PC-9 (cell line): ENCODE measurements around the gene TMEM117. TPM values are rescaled to one million over a fixed set of nuclear protein-coding genes. Genes with fewer than 3 reads are reported as not detected.

ENCODE experiments used
- BruUV-seq: library from RNA; stranded (reverse); fragments of 400-500 nt; replicated peaks from 2 replicates; lab custom pipeline; 2021; lab: Mats Ljungman, UMichigan
- CTCF ChIA-PET: fragments of 300-600 bp; sonication (Branson Sonifier 250); formaldehyde crosslinking; loops from one replicate; lab custom pipeline; 2022; ENCODE audit warnings: antibody characterized with exemption; lab: Charles Lee
- POLR2A ChIA-PET: fragments of 300-600 bp; sonication (Branson Sonifier 250); formaldehyde crosslinking; loops from one replicate; lab custom pipeline; 2022; ENCODE audit warnings: antibody characterized with exemption; ENCODE audit not compliant: unreplicated experiment; lab: Charles Lee
- DNase-seq, 2 experiments: peaks; one replicate each; pipeline versions ENCODE4 v3.0.0 to v3.0.0-alpha.2; 2015 to 2022; ENCODE audit warnings: mixed read lengths in 1 of 2
- H2AFZ ChIP-seq: fragments of 200-600 bp; sonication (generic); 2 replicates; pipeline ENCODE4 v1.8.1; 2017; ENCODE audit warnings: antibody characterized with exemption
- H3F3A ChIP-seq: fragments of 200-600 bp; sonication (generic); 2 replicates; pipeline ENCODE4 v1.8.1; 2017; ENCODE audit warnings: antibody characterized with exemption, mild to moderate bottlenecking, low read depth; ENCODE audit not compliant: insufficient read depth
- H3K27ac ChIP-seq: fragments of 200-600 bp; sonication (generic); 2 replicates; pipeline ENCODE4 v1.6.1; 2016; ENCODE audit warnings: mixed run types
- H3K27me3 ChIP-seq: fragments of 200-600 bp; sonication (generic); 2 replicates; pipeline ENCODE4 v1.6.1; 2016; ENCODE audit warnings: low read depth, mixed run types; ENCODE audit not compliant: insufficient read depth
- H3K36me3 ChIP-seq: fragments of 200-600 bp; sonication (generic); 2 replicates; pipeline ENCODE4 v1.6.1; 2016; ENCODE audit warnings: low read depth, mixed run types
- H3K4me1 ChIP-seq: fragments of 200-600 bp; sonication (generic); replicated peaks from 2 replicates; pipeline ENCODE4 v1.6.1; 2016; ENCODE audit warnings: mixed run types; ENCODE audit not compliant: insufficient read depth
- H3K4me2 ChIP-seq: fragments of 200-600 bp; sonication (generic); 2 replicates; pipeline ENCODE4 v1.6.1; 2017; ENCODE audit warnings: mixed run types
- H3K4me3 ChIP-seq: fragments of 200-600 bp; sonication (generic); 2 replicates; pipeline ENCODE4 v1.6.1; 2016; ENCODE audit warnings: mixed run types
- H3K79me2 ChIP-seq: fragments of 200-600 bp; sonication (generic); 2 replicates; pipeline ENCODE4 v1.6.1; 2017; ENCODE audit warnings: low read depth, mixed run types
- H3K9me2 ChIP-seq: fragments of 200-600 bp; sonication (generic); 2 replicates; pipeline ENCODE4 v1.8.1; 2017; ENCODE audit warnings: mild to moderate bottlenecking; ENCODE audit not compliant: insufficient read depth
- H3K9me3 ChIP-seq: fragments of 200-600 bp; sonication (generic); 2 replicates; pipeline ENCODE4 v1.8.1; 2016; ENCODE audit warnings: low read depth; ENCODE audit not compliant: insufficient read depth
- H4K20me1 ChIP-seq: fragments of 200-600 bp; sonication (generic); 2 replicates; pipeline ENCODE4 v1.8.1; 2017; ENCODE audit not compliant: insufficient read depth
- EZH2 ChIP-seq: fragments of 200-600 bp; sonication (generic); IDR thresholded peaks from 2 replicates; pipeline ENCODE4 v1.8.0; 2017; ENCODE audit warnings: antibody characterized with exemption, low read depth
- intact Hi-C: fragments of 100-400 bp; cut with micrococcal nuclease; formaldehyde crosslinking; loops from one replicate; pipeline ENCODE4 v1.10.0; 2022; ENCODE audit not compliant: unreplicated experiment
- total RNA-seq: library from RNA; stranded (reverse); gene quantifications from 2 replicates; pipeline ENCODE4 v1.2.3, GENCODE V29; 2021
- TF ChIP-seq, protein P1 (sequence below): fragments of 200-600 bp; sonication (generic); conservative IDR thresholded peaks from 2 replicates; pipeline ENCODE4 v1.6.1; 2017; ENCODE audit warnings: mixed run types, antibody characterized with exemption, mild to moderate bottlenecking, moderate library complexity

The TMEM117 gene
- total RNA-seq, 1 experiment from 2014 or later = 2.0 TPM

DNA sequence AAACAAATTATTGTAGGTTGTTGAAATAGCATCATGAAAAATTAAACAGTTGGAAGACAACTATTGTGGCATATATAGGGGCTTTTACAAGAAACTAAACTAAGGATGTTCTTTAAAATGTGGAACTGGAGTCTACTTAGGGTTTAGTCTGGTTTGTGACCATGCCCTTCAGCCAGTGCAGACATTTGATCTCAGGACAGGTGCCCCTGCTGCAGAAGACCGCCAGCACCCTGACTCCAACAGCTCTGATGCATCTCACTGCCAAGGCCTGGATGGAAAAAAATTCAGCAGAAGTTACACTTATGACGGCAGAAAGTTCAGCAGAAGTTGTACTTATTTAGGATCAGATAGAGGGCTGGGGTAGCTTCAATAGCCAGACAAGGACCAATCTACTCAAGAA is 51.5 kb downstream of the TMEM117 start:
- BruUV-seq = no TSS peak
- Histone ChIP-seq H3K4me2 (no peak overlapping the region), H3K27me3 (no peaks in the 10 kb centered on the region), H3K4me1 (peaks cover 5% of the 10 kb centered on the region; the same call in 1 of the 2 replicates), H3K79me2 (no peaks in the 10 kb centered on the region), H3K36me3 (no peaks in the 10 kb centered on the region), H3K27ac (no peak overlapping the region), H3K9me2 (peaks cover 5% of the 10 kb centered on the region; the same call in 1 of the 2 replicates), H4K20me1 (no peaks in the 10 kb centered on the region; the same call in 1 of the 2 replicates), H3K9me3 (no peaks in the 10 kb centered on the region), H3K4me3 (no peak overlapping the region), H3F3A (no peaks in the 10 kb centered on the region), H2AFZ (no peak overlapping the region)
- POLR2A ChIA-PET = no interaction called here
- TF ChIP-seq EZH2 = no peak
- TF ChIP-seq, protein P1, sequence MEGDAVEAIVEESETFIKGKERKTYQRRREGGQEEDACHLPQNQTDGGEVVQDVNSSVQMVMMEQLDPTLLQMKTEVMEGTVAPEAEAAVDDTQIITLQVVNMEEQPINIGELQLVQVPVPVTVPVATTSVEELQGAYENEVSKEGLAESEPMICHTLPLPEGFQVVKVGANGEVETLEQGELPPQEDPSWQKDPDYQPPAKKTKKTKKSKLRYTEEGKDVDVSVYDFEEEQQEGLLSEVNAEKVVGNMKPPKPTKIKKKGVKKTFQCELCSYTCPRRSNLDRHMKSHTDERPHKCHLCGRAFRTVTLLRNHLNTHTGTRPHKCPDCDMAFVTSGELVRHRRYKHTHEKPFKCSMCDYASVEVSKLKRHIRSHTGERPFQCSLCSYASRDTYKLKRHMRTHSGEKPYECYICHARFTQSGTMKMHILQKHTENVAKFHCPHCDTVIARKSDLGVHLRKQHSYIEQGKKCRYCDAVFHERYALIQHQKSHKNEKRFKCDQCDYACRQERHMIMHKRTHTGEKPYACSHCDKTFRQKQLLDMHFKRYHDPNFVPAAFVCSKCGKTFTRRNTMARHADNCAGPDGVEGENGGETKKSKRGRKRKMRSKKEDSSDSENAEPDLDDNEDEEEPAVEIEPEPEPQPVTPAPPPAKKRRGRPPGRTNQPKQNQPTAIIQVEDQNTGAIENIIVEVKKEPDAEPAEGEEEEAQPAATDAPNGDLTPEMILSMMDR = no peak
- DNase-seq = no peak
- intact Hi-C loops = no loop called here
- CTCF ChIA-PET = no interaction called here

DNA sequence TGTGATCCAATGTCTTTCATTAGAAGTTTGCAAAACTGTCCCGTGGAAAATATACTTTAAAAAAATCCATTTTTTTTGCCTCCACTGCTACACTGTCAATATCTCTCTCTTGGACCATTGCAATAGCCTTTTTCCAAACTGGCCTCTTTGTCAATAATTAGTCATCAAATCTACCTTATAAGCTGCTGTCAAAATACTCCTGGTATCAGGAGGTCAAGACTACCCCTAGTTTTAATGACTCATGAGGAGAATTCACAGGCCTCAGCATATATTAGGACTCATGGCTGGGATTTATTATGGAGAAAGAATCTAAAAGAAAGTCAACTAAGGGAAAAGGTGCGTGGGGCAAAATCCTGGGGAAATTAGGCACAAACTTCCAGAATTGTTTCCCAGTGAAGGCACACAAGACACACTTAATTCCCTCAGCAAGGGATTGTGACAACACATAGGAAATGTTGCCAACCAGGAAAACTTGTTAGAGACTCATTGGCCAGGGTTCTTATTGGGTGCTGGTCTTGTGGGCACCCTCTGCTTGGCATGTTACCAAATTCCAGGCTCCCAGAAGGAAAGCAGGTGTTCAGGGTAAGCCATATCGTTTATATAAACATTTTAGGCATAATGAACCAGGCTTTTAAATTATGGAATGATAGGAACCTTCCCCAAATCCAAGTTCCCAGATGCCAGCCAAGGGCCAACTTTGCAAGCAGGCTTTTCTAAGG is 56.1 kb downstream of the TMEM117 start:
- Histone ChIP-seq H3K9me3 (no peaks in the 10 kb centered on the region), H3K4me1 (peaks cover 5% of the 10 kb centered on the region; the same call in 1 of the 2 replicates), H3K4me2 (no peak overlapping the region), H3K36me3 (no peaks in the 10 kb centered on the region), H3K79me2 (no peaks in the 10 kb centered on the region), H3K27me3 (no peaks in the 10 kb centered on the region), H3K9me2 (peaks cover 5% of the 10 kb centered on the region; the same call in 1 of the 2 replicates), H3K27ac (no peak overlapping the region), H3F3A (no peaks in the 10 kb centered on the region), H4K20me1 (no peaks in the 10 kb centered on the region; the same call in 1 of the 2 replicates), H2AFZ (no peak overlapping the region), H3K4me3 (no peak overlapping the region)
- no peak for TF ChIP-seq EZH2
- TF ChIP-seq, protein P1 = no peak
- intact Hi-C loops = no loop called here
- no TSS peak for BruUV-seq
- DNase-seq = no peak
- POLR2A ChIA-PET = no interaction called here
- CTCF ChIA-PET = no interaction called here

DNA sequence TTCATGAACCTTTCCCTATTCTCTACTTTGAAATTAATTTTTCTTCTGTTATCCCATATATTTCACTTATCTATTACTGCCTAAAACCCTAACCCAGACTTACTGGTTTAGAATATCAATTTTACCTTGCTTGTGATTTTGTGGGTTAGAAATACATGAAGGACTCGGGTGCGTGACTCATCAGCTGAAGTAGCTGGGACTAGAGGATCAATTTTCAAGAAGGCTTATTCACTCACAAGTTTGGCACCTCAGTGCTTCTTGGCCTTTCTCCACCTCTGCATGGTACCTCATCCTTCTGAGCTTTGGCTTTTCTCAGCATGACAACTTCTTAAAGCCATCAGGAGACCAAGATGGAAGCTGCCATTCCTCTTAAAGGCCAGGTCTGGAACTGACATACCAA is 57.8 kb downstream of the TMEM117 start:
- ChIA-PET POLR2A (no interaction called here), CTCF (no interaction called here)
- intact Hi-C loops = no loop called here
- peaks cover 5% of the 10 kb centered on the region; the same call in 1 of the 2 replicates for H3K9me2 ChIP-seq
- H3K4me3 ChIP-seq = no peak overlapping the region
- H2AFZ ChIP-seq = no peak overlapping the region
- no peak overlapping the region for H3K27ac ChIP-seq
- BruUV-seq = no TSS peak
- peaks cover 5% of the 10 kb centered on the region; the same call in 1 of the 2 replicates for H3K4me1 ChIP-seq
- no peaks in the 10 kb centered on the region for H3F3A ChIP-seq
- DNase-seq = no peak
- H3K9me3 ChIP-seq = no peaks in the 10 kb centered on the region
- no peaks in the 10 kb centered on the region for H3K27me3 ChIP-seq
- no peaks in the 10 kb centered on the region for H3K79me2 ChIP-seq
- H3K4me2 ChIP-seq = no peak overlapping the region
- no peaks in the 10 kb centered on the region for H3K36me3 ChIP-seq
- no peaks in the 10 kb centered on the region for H4K20me1 ChIP-seq
- TF ChIP-seq, protein P1 = no peak
- TF ChIP-seq EZH2 = no peak
